ENCODE data around the gene SIRPG. TPM values are rescaled to one million over a fixed set of nuclear protein-coding genes. Genes with fewer than 3 reads are reported as not detected.

Gene SIRPG
- total RNA-seq, 1 donor from 2014 or later: not detected

GRCh38 chr20:1689721-1690120, 32.1 kb upstream of the SIRPG start:
- TF ChIP-seq POLR2AphosphoS5 (IDR thresholded peaks at IDR 0.05; ENCODE audit: insufficient read depth in 1 of 2, low read depth in 1 of 2) (no peak), CTCF (IDR thresholded peaks at IDR 0.05) (no peak), POLR2A (IDR thresholded peaks at IDR 0.05) (no peak)
- Histone ChIP-seq H3K4me1 (no peaks in the 10 kb centered on the region), H3K27me3 (no peaks in the 10 kb centered on the region), H3K27ac (no peak overlapping the region), H3K36me3 (no peaks in the 10 kb centered on the region), H3K9me3 (no peaks in the 10 kb centered on the region), H3K4me3 (no peak overlapping the region)
- no peak for DNase-seq (ENCODE audit: extremely low spot score in 2 of 2)
- intact Hi-C loops (cut with DNase I): no loop called here

- Histone ChIP-seq H3K27me3 (no peaks in the 10 kb centered on the region), H3K4me1 (no peaks in the 10 kb centered on the region), H3K9me3 (no peaks in the 10 kb centered on the region), H3K27ac (no peak overlapping the region), H3K36me3 (no peaks in the 10 kb centered on the region), H3K4me3 (no peak overlapping the region)
- TF ChIP-seq POLR2AphosphoS5 (IDR thresholded peaks at IDR 0.05; ENCODE audit: insufficient read depth in 1 of 2, low read depth in 1 of 2) (no peak), CTCF (IDR thresholded peaks at IDR 0.05) (no peak), POLR2A (IDR thresholded peaks at IDR 0.05) (no peak)
- no peak for DNase-seq (ENCODE audit: extremely low spot score in 2 of 2)
- intact Hi-C loops (cut with DNase I): no loop called here
Measured at GRCh38 chr20:1688886-1689538, 31.4 kb upstream of the SIRPG start.

- no peaks in the 10 kb centered on the region for H3K9me3 ChIP-seq
- no peak for TF ChIP-seq CTCF (IDR thresholded peaks at IDR 0.05)
- TF ChIP-seq POLR2A (IDR thresholded peaks at IDR 0.05): no peak
- TF ChIP-seq POLR2AphosphoS5 (IDR thresholded peaks at IDR 0.05; ENCODE audit: insufficient read depth in 1 of 2, low read depth in 1 of 2): no peak
- DNase-seq (ENCODE audit: extremely low spot score in 2 of 2): no peak
Measured at GRCh38 chr20:1687053-1687452, 29.5 kb upstream of the SIRPG start.

GRCh38 chr20:1686151-1686748, 28.7 kb upstream of the SIRPG start:
- Histone ChIP-seq H3K36me3 (no peaks in the 10 kb centered on the region), H3K27me3 (no peaks in the 10 kb centered on the region), H3K4me3 (no peak overlapping the region), H3K27ac (no peak overlapping the region), H3K9me3 (no peaks in the 10 kb centered on the region), H3K4me1 (no peaks in the 10 kb centered on the region)
- intact Hi-C loops (cut with DNase I): no loop called here
- no peak for DNase-seq (ENCODE audit: extremely low spot score in 2 of 2)
- TF ChIP-seq CTCF (IDR thresholded peaks at IDR 0.05): no peak
- TF ChIP-seq POLR2A (IDR thresholded peaks at IDR 0.05): no peak
- TF ChIP-seq POLR2AphosphoS5 (IDR thresholded peaks at IDR 0.05; ENCODE audit: insufficient read depth in 1 of 2, low read depth in 1 of 2): no peak

More at GRCh38 chr20:1687053-1687452, 29.5 kb upstream of the SIRPG start:
- Histone ChIP-seq H3K4me3 (no peak overlapping the region), H3K27me3 (no peaks in the 10 kb centered on the region), H3K27ac (no peak overlapping the region), H3K4me1 (no peaks in the 10 kb centered on the region), H3K36me3 (no peaks in the 10 kb centered on the region)
- intact Hi-C loops (cut with DNase I): no loop called here

All from vagina (tissue), 2 donors.